ENCODE data around the gene TSPAN5. TPM values are rescaled to one million over a fixed set of nuclear protein-coding genes. Genes with fewer than 3 reads are reported as not detected.
"Not testable (repeated sequence)": the region's sequence is repeated elsewhere in the genome, so short reads cannot be mapped to it uniquely, and the experiment has no call there.

Gene TSPAN5
- total RNA-seq, 1 donor from 2014 or later: 21.1 TPM

GRCh38 chr4:98540803-98541202 lies 117.6 kb downstream of the TSPAN5 start:
- DNase-seq (ENCODE audit: low spot score): no peak
- Mint-ChIP-seq H3K27me3 (ENCODE audit: low read depth) (no peaks in the 10 kb centered on the region), H3K4me1 (ENCODE audit: low read depth) (peaks cover 20% of the 10 kb centered on the region), H3K4me3 (ENCODE audit: low read depth) (no peak overlapping the region), H3K36me3 (ENCODE audit: low read depth) (peaks cover 8% of the 10 kb centered on the region), H3K27ac (no peak overlapping the region), H3K9me3 (no peaks in the 10 kb centered on the region)
- intact Hi-C loops (cut with micrococcal nuclease): no loop called here

GRCh38 chr4:98539741-98540140 lies 118.7 kb downstream of the TSPAN5 start:
- no peak overlapping the region for H3K27ac Mint-ChIP-seq
- no peaks in the 10 kb centered on the region for H3K27me3 Mint-ChIP-seq (ENCODE audit: low read depth)
- no peaks in the 10 kb centered on the region for H3K9me3 Mint-ChIP-seq
- no peak overlapping the region for H3K4me3 Mint-ChIP-seq (ENCODE audit: low read depth)
- H3K36me3 Mint-ChIP-seq (ENCODE audit: low read depth): peaks cover 11% of the 10 kb centered on the region
- DNase-seq (ENCODE audit: low spot score): no peak
- H3K4me1 Mint-ChIP-seq (ENCODE audit: low read depth): peaks cover 21% of the 10 kb centered on the region
- intact Hi-C loops (cut with micrococcal nuclease): no loop called here

GRCh38 chr4:98539299-98539698 lies 119.1 kb downstream of the TSPAN5 start:
- Mint-ChIP-seq H3K27me3 (ENCODE audit: low read depth) (no peaks in the 10 kb centered on the region), H3K27ac (peak overlapping the region; percentile 21), H3K4me3 (ENCODE audit: low read depth) (no peak overlapping the region), H3K36me3 (ENCODE audit: low read depth) (peaks cover 11% of the 10 kb centered on the region), H3K4me1 (ENCODE audit: low read depth) (peaks cover 20% of the 10 kb centered on the region), H3K9me3 (no peaks in the 10 kb centered on the region)
- intact Hi-C loops (cut with micrococcal nuclease): no loop called here
- DNase-seq (ENCODE audit: low spot score): no peak

GRCh38 chr4:98536631-98537030 lies 121.8 kb downstream of the TSPAN5 start:
- peaks cover 21% of the 10 kb centered on the region for H3K4me1 Mint-ChIP-seq (ENCODE audit: low read depth)
- no peak for DNase-seq (ENCODE audit: low spot score)
- no peaks in the 10 kb centered on the region for H3K27me3 Mint-ChIP-seq (ENCODE audit: low read depth)
- H3K4me3 Mint-ChIP-seq (ENCODE audit: low read depth): no peak overlapping the region
- no peak overlapping the region for H3K27ac Mint-ChIP-seq
- intact Hi-C loops (cut with micrococcal nuclease): no loop called here
- peaks cover 8% of the 10 kb centered on the region for H3K9me3 Mint-ChIP-seq
- peaks cover 16% of the 10 kb centered on the region for H3K36me3 Mint-ChIP-seq (ENCODE audit: low read depth)

- peak overlapping the region; percentile 76 for H3K27ac Mint-ChIP-seq
These were observed 124.3 kb downstream of the TSPAN5 start for GRCh38 chr4:98534146-98534545.

GRCh38 chr4:98530572-98530971 lies 127.8 kb downstream of the TSPAN5 start:
- intact Hi-C loops (cut with micrococcal nuclease): no loop called here
- Mint-ChIP-seq H3K4me3 (ENCODE audit: low read depth) (no peak overlapping the region), H3K4me1 (ENCODE audit: low read depth) (peaks cover 49% of the 10 kb centered on the region), H3K9me3 (peaks cover 9% of the 10 kb centered on the region), H3K36me3 (ENCODE audit: low read depth) (peaks cover 6% of the 10 kb centered on the region), H3K27ac (no peak overlapping the region), H3K27me3 (ENCODE audit: low read depth) (no peaks in the 10 kb centered on the region)
- no peak for DNase-seq (ENCODE audit: low spot score)

More at GRCh38 chr4:98534146-98534545, 124.3 kb downstream of the TSPAN5 start:
- H3K4me3 Mint-ChIP-seq (ENCODE audit: low read depth): peak overlapping the region; percentile 3
- DNase-seq (ENCODE audit: low spot score); H3K27me3 Mint-ChIP-seq (ENCODE audit: low read depth); intact Hi-C loops (cut with micrococcal nuclease); H3K9me3 Mint-ChIP-seq: not testable (repeated sequence)
- peaks cover 37% of the 10 kb centered on the region for H3K4me1 Mint-ChIP-seq (ENCODE audit: low read depth)
- H3K36me3 Mint-ChIP-seq (ENCODE audit: low read depth): peaks cover 16% of the 10 kb centered on the region

- Mint-ChIP-seq H3K4me1 (ENCODE audit: low read depth) (peaks cover 45% of the 10 kb centered on the region), H3K36me3 (ENCODE audit: low read depth) (peaks cover 5% of the 10 kb centered on the region), H3K27ac (no peak overlapping the region), H3K4me3 (ENCODE audit: low read depth) (no peak overlapping the region), H3K9me3 (peaks cover 9% of the 10 kb centered on the region), H3K27me3 (ENCODE audit: low read depth) (no peaks in the 10 kb centered on the region)
- intact Hi-C loops (cut with micrococcal nuclease): loop anchor here (1.0 kb wide), 1 partner anchor 19 kb away; no protein-coding TSS in a partner anchor
- DNase-seq (ENCODE audit: low spot score): no peak
These were observed 128.3 kb downstream of the TSPAN5 start for GRCh38 chr4:98529970-98530569.

- Mint-ChIP-seq H3K27ac (peak overlapping the region; percentile 10), H3K36me3 (ENCODE audit: low read depth) (peaks cover under 1% of the 10 kb centered on the region), H3K4me1 (ENCODE audit: low read depth) (peaks cover 36% of the 10 kb centered on the region), H3K4me3 (ENCODE audit: low read depth) (no peak overlapping the region), H3K27me3 (ENCODE audit: low read depth) (no peaks in the 10 kb centered on the region), H3K9me3 (peaks cover 6% of the 10 kb centered on the region)
- intact Hi-C loops (cut with micrococcal nuclease): loop anchor here (1.0 kb wide), 1 partner anchor 18 kb away; no protein-coding TSS in a partner anchor
- no peak for DNase-seq (ENCODE audit: low spot score)
These were observed 129.5 kb downstream of the TSPAN5 start for GRCh38 chr4:98528882-98529281.

GRCh38 chr4:98527534-98528269 lies 130.7 kb downstream of the TSPAN5 start:
- Mint-ChIP-seq H3K36me3 (ENCODE audit: low read depth) (no peaks in the 10 kb centered on the region), H3K27me3 (ENCODE audit: low read depth) (no peaks in the 10 kb centered on the region), H3K4me1 (ENCODE audit: low read depth) (peaks cover 39% of the 10 kb centered on the region), H3K27ac (no peak overlapping the region), H3K4me3 (ENCODE audit: low read depth) (no peak overlapping the region), H3K9me3 (peaks cover 5% of the 10 kb centered on the region)
- no peak for DNase-seq (ENCODE audit: low spot score)
- intact Hi-C loops (cut with micrococcal nuclease): no loop called here

GRCh38 chr4:98524230-98524629 lies 134.2 kb downstream of the TSPAN5 start:
- intact Hi-C loops (cut with micrococcal nuclease): no loop called here
- DNase-seq (ENCODE audit: low spot score): no peak
- no peaks in the 10 kb centered on the region for H3K27me3 Mint-ChIP-seq (ENCODE audit: low read depth)
- no peak overlapping the region for H3K4me3 Mint-ChIP-seq (ENCODE audit: low read depth)
- H3K9me3 Mint-ChIP-seq: no peaks in the 10 kb centered on the region
- no peaks in the 10 kb centered on the region for H3K36me3 Mint-ChIP-seq (ENCODE audit: low read depth)
- H3K27ac Mint-ChIP-seq: no peak overlapping the region
- H3K4me1 Mint-ChIP-seq (ENCODE audit: low read depth): peaks cover 46% of the 10 kb centered on the region

GRCh38 chr4:98522636-98523395 lies 135.6 kb downstream of the TSPAN5 start:
- no peak for DNase-seq (ENCODE audit: low spot score)
- no peaks in the 10 kb centered on the region for H3K9me3 Mint-ChIP-seq
- H3K36me3 Mint-ChIP-seq (ENCODE audit: low read depth): no peaks in the 10 kb centered on the region
- no peaks in the 10 kb centered on the region for H3K27me3 Mint-ChIP-seq (ENCODE audit: low read depth)
- peak overlapping the region; percentile 37 for H3K27ac Mint-ChIP-seq
- intact Hi-C loops (cut with micrococcal nuclease): no loop called here
- H3K4me1 Mint-ChIP-seq (ENCODE audit: low read depth): peaks cover 50% of the 10 kb centered on the region
- no peak overlapping the region for H3K4me3 Mint-ChIP-seq (ENCODE audit: low read depth)

- intact Hi-C loops (cut with micrococcal nuclease): no loop called here
- Mint-ChIP-seq H3K36me3 (ENCODE audit: low read depth) (no peaks in the 10 kb centered on the region), H3K4me1 (ENCODE audit: low read depth) (peaks cover 54% of the 10 kb centered on the region), H3K27ac (peak overlapping the region; percentile 37), H3K9me3 (no peaks in the 10 kb centered on the region), H3K27me3 (ENCODE audit: low read depth) (no peaks in the 10 kb centered on the region), H3K4me3 (ENCODE audit: low read depth) (no peak overlapping the region)
- DNase-seq (ENCODE audit: low spot score): no peak
These were observed 136.3 kb downstream of the TSPAN5 start for GRCh38 chr4:98522062-98522461.

GRCh38 chr4:98521486-98521885 lies 136.9 kb downstream of the TSPAN5 start:
- Mint-ChIP-seq H3K27ac (peak overlapping the region; percentile 25), H3K27me3 (ENCODE audit: low read depth) (no peaks in the 10 kb centered on the region), H3K4me1 (ENCODE audit: low read depth) (peaks cover 59% of the 10 kb centered on the region), H3K36me3 (ENCODE audit: low read depth) (peaks cover 4% of the 10 kb centered on the region), H3K4me3 (ENCODE audit: low read depth) (no peak overlapping the region), H3K9me3 (no peaks in the 10 kb centered on the region)
- intact Hi-C loops (cut with micrococcal nuclease): no loop called here
- no peak for DNase-seq (ENCODE audit: low spot score)
